Activated CD4-positive, alpha-beta T cell treated with anti-CD3 and anti-CD28 coated beads for 4 hours (primary cell): ENCODE measurements around the gene SPINT2.
"Not testable (repeated sequence)": the region's sequence is repeated elsewhere in the genome, so short reads cannot be mapped to it uniquely, and the experiment has no call there.

ENCODE experiments used
- DNase-seq, 2 donors: peaks; one replicate each; pipeline ENCODE4 v3.0.0-alpha.2; 2020

Gene SPINT2

DNA sequence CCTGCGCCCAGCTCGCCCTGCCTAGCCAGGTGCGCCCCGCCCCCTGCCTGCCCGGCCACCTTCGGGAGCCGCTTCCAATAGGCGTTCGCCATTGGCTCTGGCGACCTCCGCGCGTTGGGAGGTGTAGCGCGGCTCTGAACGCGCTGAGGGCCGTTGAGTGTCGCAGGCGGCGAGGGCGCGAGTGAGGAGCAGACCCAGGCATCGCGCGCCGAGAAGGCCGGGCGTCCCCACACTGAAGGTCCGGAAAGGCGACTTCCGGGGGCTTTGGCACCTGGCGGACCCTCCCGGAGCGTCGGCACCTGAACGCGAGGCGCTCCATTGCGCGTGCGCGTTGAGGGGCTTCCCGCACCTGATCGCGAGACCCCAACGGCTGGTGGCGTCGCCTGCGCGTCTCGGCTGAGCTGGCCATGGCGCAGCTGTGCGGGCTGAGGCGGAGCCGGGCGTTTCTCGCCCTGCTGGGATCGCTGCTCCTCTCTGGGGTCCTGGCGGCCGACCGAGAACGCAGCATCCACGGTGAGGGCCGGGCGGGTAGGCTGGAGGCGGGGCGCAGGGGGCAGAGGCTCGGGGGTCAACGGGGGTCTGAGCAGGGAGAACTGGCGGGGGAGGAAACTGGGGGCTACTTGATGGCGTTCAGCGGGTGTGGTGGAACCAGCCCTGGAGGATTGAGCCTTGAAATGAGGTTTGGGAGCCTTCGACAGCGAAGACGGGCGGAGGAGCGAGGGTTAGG lies at the start of gene SPINT2:
SPINT2 (plus strand) TSS at position 88 of the 727 bp plus-strand sequence; CDS start at position 408, 320 bp downstream.
- peak in 1 of 2 donors; percentile 50 for DNase-seq

- DNase-seq: no peak
Observed at GRCh38 chr19:38216785-38217641, 47.4 kb upstream of the SPINT2 start.

DNA sequence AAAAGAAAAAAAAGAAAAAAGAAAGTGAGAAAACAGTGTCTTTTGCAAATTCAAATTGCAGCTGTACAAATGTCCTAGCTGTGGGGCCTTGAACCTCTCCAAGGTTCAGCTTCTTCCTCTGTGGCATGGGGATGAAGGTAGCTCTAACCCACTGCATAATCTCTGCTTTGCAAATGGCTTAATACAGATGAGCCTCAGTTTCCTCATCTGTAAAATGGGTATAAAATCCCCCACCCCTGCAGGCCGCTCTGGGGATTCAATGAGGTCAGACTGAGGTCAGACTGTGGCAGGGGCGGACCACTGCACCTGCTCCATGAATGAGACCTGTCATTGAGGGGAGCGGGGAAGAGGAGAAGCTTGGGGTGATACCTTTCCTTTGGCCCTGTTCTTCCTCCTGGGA lies 46.2 kb upstream of the SPINT2 start:
- DNase-seq: no peak

GRCh38 chr19:38219221-38219620 lies 45.2 kb upstream of the SPINT2 start:
- DNase-seq: no peak

GRCh38 chr19:38221421-38221820 lies 43.0 kb upstream of the SPINT2 start:
- DNase-seq: no peak

DNA sequence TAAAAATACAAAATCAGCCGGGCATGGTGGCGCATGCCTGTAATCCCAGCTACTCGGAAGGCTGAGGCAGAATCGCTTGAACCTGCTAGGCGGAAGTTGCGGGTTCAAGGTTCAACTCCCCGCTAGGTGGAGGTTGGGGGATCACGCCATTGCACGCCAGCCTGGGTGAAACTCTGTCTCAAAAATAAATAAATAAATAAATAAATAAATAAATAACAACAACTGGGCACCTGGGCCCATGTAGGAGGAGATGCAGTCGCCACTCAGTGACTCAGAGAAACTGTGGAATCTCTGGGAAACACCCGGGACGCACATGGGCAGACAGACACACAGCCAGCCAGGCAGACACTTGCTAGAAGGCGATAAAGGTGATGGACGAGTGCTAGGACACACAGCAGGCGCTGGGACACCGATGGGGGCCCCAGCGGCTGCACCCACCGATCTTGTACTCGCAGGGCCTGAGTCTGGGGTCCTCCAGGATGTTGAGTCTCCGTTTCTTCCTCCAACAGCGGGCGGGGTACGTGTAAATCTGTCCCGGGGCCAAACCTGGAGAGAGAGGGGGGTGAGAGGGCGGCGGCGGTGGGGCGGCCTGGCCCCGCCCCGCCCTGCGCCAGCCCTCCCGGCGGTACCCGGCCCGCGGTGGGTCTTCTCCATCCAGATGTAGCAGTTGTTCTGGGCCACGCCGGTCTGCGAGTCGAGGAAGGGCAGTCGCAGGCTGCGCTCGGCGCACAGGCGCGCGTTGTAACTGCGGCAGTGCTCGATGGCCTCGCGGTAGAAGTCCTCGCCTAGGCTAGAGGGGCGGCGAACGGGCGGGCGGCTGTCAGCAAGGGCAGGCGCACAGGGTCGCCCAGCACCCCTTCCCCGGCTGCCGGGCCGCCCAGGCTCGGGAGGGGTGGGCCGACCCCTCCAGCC lies 42.2 kb upstream of the SPINT2 start:
- DNase-seq: no peak

GRCh38 chr19:38223119-38223523 lies 41.3 kb upstream of the SPINT2 start:
- DNase-seq: no peak

DNA sequence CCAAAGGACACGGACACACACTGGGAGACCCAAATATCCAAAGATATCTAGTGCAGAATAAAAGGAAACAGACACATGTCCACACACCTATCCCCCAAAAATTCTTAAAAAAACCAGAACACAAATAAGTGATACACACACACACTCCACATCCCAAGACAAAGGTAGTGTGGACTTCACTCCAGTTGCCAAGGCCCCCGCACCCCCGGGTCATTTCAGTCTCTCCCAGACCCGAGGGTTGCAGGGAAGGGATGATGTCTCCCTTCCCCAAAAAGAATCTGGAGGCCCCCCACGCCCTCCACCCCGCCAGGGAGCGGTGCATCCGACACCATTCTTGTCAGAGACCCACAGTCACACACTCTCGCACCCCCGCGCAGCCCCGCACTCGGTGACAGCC lies 40.8 kb upstream of the SPINT2 start:
- no peak for DNase-seq

DNA sequence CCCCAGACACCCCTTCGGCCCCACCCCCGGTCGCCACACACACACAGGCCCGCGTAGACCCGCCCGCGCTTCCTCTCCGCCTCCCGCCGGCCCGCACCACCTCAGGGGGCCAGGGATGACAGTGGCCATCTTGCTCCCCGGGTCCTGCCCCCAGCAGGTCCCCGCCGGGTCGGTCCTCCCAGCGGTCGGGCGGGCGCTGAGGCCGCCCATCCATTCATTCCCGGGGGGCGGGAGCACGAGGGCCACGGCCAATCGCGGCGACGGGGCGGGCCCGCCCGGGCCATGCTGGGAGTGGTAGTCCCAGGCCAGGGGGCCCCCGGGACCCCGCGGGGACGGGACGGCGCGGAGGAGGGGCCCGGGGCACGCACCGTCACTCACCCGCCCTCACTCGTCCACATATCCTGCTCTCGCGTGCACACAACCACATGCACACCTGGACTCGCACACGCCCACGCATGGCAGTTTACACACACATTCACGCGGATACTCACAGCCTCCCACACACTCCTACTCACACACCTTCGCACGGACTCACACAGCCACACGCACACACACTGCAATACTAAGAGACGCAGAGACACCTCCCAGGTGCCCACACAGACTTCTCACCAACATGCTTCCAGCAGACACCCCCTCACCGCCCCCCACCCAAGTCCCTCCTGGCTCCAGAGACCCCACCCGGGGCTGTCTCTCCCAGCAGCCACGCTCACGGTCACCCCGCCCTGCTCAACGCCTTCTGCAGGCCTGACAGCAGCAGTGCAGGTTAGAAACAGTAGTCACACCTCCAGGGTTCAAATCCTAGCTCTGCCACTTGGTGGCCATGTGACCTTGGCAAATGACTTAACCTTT lies 40.1 kb upstream of the SPINT2 start, which contains the start of gene DPF1:
DPF1 (minus strand) TSS at position 209 of the 849 bp plus-strand sequence; CDS start at position 129, 80 bp downstream.
- peak; percentile 51 to 73 for DNase-seq

DNA sequence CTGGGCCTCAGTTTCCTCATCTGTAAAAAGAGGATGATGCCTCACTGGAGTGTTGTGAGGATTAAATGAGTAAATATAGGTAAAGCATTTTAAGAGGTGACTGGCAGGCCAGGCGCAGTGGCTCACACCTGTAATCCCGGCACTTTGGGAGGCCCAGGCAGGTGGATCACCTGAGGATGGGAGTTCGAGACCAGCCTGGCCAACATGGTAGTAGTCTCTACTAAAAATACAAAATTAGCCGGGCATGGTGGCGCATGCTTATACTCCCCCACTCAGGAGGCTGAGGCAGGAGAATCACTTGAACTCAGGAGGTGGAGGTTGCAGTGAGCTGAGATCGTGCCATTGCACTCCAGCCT lies 39.5 kb upstream of the SPINT2 start:
- not testable (repeated sequence) for DNase-seq

- DNase-seq: no peak
Observed at GRCh38 chr19:38227287-38228004, 36.9 kb upstream of the SPINT2 start.

GRCh38 chr19:38228005-38228377 lies 36.4 kb upstream of the SPINT2 start:
- DNase-seq: no peak

DNA sequence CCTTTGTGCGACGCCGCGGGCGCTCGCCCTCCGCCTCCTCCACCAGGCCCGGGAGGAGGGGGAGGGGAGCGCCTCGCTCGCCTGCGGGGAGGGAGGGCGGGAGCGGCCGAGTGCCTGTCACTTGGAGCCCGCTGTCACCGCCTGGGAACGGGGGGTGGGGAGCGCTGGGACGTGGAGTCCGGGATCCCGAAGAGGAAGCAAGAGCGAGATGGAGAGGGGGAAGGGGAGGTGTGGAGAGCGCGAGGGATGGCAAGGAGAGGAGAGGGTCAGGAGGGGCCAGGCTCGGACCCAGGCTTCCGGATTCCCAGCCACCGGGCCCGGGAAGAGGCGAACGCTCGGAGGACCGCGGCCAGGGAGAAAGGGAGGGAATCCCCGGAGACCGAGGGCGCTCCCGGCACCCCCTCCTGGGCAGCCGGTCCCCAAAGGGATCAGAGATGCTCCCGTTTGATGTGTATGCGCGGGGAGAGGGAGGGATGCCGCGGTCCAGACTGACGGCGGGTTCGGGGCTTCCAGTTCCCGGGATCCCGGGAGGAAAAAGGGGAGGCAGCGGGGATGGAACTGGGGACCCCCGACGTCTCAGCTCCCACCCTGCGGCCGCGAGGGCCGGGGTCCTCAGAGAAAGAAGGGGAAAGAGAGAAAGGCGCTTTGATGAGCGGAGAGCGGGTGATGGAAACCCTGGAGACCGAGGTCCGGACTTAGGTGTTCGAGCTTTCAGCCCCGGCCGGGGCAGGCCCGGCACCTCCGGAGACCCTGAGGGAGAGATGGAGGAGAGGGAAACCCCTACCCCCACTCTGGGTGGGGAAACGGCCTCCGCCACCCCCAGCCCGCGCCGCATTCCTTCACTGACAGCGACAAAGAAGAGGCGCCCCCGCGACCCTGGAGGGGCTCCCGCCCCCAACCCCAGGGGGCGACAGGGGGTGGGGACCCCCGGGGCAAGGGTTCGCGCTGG lies 35.6 kb upstream of the SPINT2 start:
- no peak for DNase-seq

- DNase-seq: peak; percentile 49 to 50
Observed at GRCh38 chr19:38229585-38230073, 34.7 kb upstream of the SPINT2 start.

- not testable (repeated sequence) for DNase-seq
Observed at GRCh38 chr19:38230506-38231133, 33.8 kb upstream of the SPINT2 start.

GRCh38 chr19:38231918-38232317 lies 32.5 kb upstream of the SPINT2 start:
- no peak for DNase-seq

GRCh38 chr19:38233740-38234251 lies 30.6 kb upstream of the SPINT2 start:
- peak; percentile 61 to 69 for DNase-seq

- no peak for DNase-seq
Observed at GRCh38 chr19:38234615-38235014, 29.8 kb upstream of the SPINT2 start.

GRCh38 chr19:38239816-38240215 lies 24.6 kb upstream of the SPINT2 start:
- DNase-seq: no peak
